ENCODE data around the gene GNAQ.

DNA sequence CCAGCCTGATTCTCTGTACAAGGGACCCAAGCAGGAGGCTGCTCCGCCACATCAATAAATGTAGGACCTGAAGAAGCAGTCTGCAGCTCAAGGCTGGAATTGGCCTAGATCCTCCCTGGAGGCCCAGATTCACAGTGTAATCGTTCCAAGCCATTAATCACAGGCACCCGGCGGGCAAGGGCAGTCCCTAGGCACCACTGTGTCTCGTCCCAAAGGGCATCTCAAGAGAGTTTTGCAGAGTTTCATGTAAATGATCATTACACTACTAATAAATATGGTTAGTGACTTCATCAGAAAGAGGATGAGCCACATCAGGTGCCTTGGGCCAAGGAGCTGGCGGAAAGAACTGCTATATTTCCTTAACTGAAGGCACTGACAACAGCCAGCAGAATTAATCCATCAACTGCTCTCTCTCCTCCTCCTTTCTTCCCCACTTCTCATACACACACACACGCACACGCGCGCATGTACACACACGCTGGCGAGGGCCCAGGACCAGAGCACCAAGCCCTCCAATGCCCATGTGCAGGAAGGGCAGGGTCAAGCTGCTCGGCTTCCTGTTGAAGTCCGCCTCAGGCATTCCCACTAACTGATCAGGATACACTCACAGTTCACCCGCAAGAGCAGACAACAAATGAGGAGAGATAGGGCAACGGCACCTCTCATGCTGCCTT is 33.9 kb downstream of the GNAQ start:
- TF ChIP-seq, protein P1, sequence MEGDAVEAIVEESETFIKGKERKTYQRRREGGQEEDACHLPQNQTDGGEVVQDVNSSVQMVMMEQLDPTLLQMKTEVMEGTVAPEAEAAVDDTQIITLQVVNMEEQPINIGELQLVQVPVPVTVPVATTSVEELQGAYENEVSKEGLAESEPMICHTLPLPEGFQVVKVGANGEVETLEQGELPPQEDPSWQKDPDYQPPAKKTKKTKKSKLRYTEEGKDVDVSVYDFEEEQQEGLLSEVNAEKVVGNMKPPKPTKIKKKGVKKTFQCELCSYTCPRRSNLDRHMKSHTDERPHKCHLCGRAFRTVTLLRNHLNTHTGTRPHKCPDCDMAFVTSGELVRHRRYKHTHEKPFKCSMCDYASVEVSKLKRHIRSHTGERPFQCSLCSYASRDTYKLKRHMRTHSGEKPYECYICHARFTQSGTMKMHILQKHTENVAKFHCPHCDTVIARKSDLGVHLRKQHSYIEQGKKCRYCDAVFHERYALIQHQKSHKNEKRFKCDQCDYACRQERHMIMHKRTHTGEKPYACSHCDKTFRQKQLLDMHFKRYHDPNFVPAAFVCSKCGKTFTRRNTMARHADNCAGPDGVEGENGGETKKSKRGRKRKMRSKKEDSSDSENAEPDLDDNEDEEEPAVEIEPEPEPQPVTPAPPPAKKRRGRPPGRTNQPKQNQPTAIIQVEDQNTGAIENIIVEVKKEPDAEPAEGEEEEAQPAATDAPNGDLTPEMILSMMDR (IDR thresholded peaks at IDR 0.05), result no peak
- no peak for TF ChIP-seq EZH2 (IDR thresholded peaks at IDR 0.05; ENCODE audit: borderline replicate concordance, insufficient read depth, low read depth, low read length, poor library complexity, severe bottlenecking)

All from B cell (primary cell).